K562 (cell line): ENCODE results near the gene CNBD2.

Experiments used
- CTCF ChIP-seq, 3 experiments: IDR thresholded peaks in 2 of 3; conservative IDR thresholded peaks in 1 of 3; 2 replicates each; pipeline ENCODE4 v1.5.1; 2011 to 2012; ENCODE audit warnings: low read length in 3 of 3, mild to moderate bottlenecking in 3 of 3, control low read depth in 2 of 3, improper control_type of control experiment in 1 of 3, inconsistent platforms in 1 of 3, low read depth in 1 of 3, mixed read lengths in 1 of 3, moderate library complexity in 1 of 3; ENCODE audit not compliant: insufficient read depth in 2 of 3
- KLF13 ChIP-seq: fragments of 450-650 bp; IDR thresholded peaks from 2 replicates; pipeline ENCODE4 v1.6.1; 2016; ENCODE audit warnings: missing genetic modification characterization, low read depth, mild to moderate bottlenecking, missing compliant biosample characterization, moderate library complexity, borderline replicate concordance
- MNT ChIP-seq, 2 experiments: fragments of 450-650 bp; conservative IDR thresholded peaks; 2 replicates each; pipeline ENCODE4 v1.6.1; 2017; ENCODE audit warnings: mild to moderate bottlenecking in 2 of 2, moderate library complexity in 2 of 2
- POLR2A ChIP-seq: fragments of 450-650 bp; conservative IDR thresholded peaks from 2 replicates; pipeline ENCODE4 v1.6.1; 2016
- SIN3A ChIP-seq, 2 experiments: fragments of 150-350 bp in 1 of 2; IDR thresholded peaks; 2 replicates each; pipeline ENCODE4 v1.6.1; 2011 to 2016; ENCODE audit warnings: borderline replicate concordance in 2 of 2, low read depth in 2 of 2, low read length in 2 of 2, mild to moderate bottlenecking in 2 of 2, moderate library complexity in 2 of 2; ENCODE audit not compliant: control insufficient read depth in 1 of 2
- TAF1 ChIP-seq: IDR thresholded peaks from 2 replicates; pipeline ENCODE4 v1.6.1; 2011; ENCODE audit warnings: mild to moderate bottlenecking, low read length, moderate library complexity; ENCODE audit not compliant: insufficient read depth, control insufficient read depth, severe bottlenecking; ENCODE audit errors: extremely low read depth

- TF ChIP-seq MNT (conservative IDR thresholded peaks at IDR 0.05) (no peak), CTCF (IDR thresholded peaks at IDR 0.05 in 2 of 3, conservative IDR thresholded peaks at IDR 0.05 in 1 of 3; ENCODE audit: insufficient read depth in 2 of 3, low read depth in 1 of 3, low read length in 3 of 3) (no peak), TAF1 (no peak), KLF13 (tag) (no peak), POLR2A (peak; percentile 60; the same call in 1 of the 2 replicates), SIN3A (IDR thresholded peaks at IDR 0.05; ENCODE audit: borderline replicate concordance in 2 of 2, control insufficient read depth in 1 of 2, low read depth in 2 of 2, low read length in 2 of 2) (0 out of 4 replicates have a peak, but pooled peaks of 1 of the 2 experiments have one; percentile 41)
Measured at GRCh38 chr20:36045373-36045714, 77.0 kb downstream of the CNBD2 start.
